Measurements from ENCODE around the gene WDR55.

DNA sequence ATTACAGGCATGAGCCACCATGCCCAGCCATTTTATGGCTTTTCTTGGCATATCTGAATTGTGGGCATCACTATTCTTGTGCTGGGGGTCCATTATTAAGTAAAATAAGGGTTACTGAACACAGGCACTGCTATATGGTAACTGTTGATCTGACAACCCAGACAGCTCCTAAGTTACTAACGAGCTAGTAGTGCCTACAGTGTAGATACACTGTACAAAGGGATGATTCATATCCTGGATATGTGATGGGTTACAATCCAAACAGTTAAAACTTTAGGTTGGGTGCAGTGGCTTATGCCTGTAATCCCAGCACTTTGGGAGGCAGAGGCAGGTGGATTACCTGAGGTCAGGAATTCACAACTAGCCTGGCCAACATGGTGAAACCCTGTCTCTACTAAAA, 36.0 kb upstream of the WDR55 start:
- no peak for TF ChIP-seq POLR2AphosphoS5 (IDR thresholded peaks at IDR 0.05)
- TF ChIP-seq POLR2A (IDR thresholded peaks at IDR 0.05), result no peak
- TF ChIP-seq, protein P1, sequence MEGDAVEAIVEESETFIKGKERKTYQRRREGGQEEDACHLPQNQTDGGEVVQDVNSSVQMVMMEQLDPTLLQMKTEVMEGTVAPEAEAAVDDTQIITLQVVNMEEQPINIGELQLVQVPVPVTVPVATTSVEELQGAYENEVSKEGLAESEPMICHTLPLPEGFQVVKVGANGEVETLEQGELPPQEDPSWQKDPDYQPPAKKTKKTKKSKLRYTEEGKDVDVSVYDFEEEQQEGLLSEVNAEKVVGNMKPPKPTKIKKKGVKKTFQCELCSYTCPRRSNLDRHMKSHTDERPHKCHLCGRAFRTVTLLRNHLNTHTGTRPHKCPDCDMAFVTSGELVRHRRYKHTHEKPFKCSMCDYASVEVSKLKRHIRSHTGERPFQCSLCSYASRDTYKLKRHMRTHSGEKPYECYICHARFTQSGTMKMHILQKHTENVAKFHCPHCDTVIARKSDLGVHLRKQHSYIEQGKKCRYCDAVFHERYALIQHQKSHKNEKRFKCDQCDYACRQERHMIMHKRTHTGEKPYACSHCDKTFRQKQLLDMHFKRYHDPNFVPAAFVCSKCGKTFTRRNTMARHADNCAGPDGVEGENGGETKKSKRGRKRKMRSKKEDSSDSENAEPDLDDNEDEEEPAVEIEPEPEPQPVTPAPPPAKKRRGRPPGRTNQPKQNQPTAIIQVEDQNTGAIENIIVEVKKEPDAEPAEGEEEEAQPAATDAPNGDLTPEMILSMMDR (IDR thresholded peaks at IDR 0.05), result no peak
